PC-3 (cell line): ENCODE results near the gene TPCN2. TPM values are rescaled to one million over a fixed set of nuclear protein-coding genes. Genes with fewer than 3 reads are reported as not detected.
A peak's percentile ranks its signal among the peaks of the same experiment; 100 is the strongest.

ENCODE experiments used
- ATAC-seq: fragments of 200-7000 bp; cut with Tn5 transposase; 2 replicates; pipeline ENCODE4 v1.9.1; 2020; ENCODE audit warnings: mild to moderate bottlenecking, moderate library complexity
- BruUV-seq: library from RNA; stranded (reverse); fragments of 400-500 nt; replicated peaks from 2 replicates; lab custom pipeline; 2021; lab: Mats Ljungman, UMichigan
- CTCF ChIA-PET: fragments of 300-600 bp; sonication (Branson Sonifier 250); formaldehyde crosslinking; loops from one replicate; lab custom pipeline; 2022; ENCODE audit warnings: antibody characterized with exemption; lab: Charles Lee
- POLR2A ChIA-PET: fragments of 300-600 bp; sonication (Branson Sonifier 250); formaldehyde crosslinking; loops from one replicate; lab custom pipeline; 2022; ENCODE audit warnings: antibody characterized with exemption; ENCODE audit not compliant: unreplicated experiment; lab: Charles Lee
- DNase-seq: peaks from one replicate; pipeline ENCODE4 v3.0.0-alpha.2; 2015
- H2AFZ ChIP-seq: fragments of 300-600 bp; sonication (generic); 2 replicates; pipeline ENCODE4 v1.6.0; 2016; ENCODE audit warnings: antibody characterized with exemption, low read length
- H3F3A ChIP-seq: fragments of 300-600 bp; sonication (generic); one replicate; pipeline ENCODE4 v1.6.0; 2017; ENCODE audit warnings: antibody characterized with exemption, low read length, control low read depth, mild to moderate bottlenecking; ENCODE audit not compliant: unreplicated experiment
- H3K27ac ChIP-seq: fragments of 300-600 bp; sonication (generic); 2 replicates; pipeline ENCODE4 v1.5.1; 2016; ENCODE audit warnings: mild to moderate bottlenecking, low read length
- H3K27me3 ChIP-seq: fragments of 300-600 bp; sonication (generic); 2 replicates; pipeline ENCODE4 v1.6.1; 2016; ENCODE audit warnings: low read length, mixed read lengths
- H3K36me3 ChIP-seq: fragments of 300-600 bp; sonication (generic); 2 replicates; pipeline ENCODE4 v1.6.1; 2016; ENCODE audit warnings: low read depth, mixed run types, low read length, mixed read lengths
- H3K4me1 ChIP-seq: fragments of 300-600 bp; sonication (generic); 2 replicates; pipeline ENCODE4 v1.5.1; 2016; ENCODE audit warnings: low read length; ENCODE audit not compliant: insufficient read depth
- H3K4me2 ChIP-seq: fragments of 300-600 bp; sonication (generic); 2 replicates; pipeline ENCODE4 v1.6.0; 2016; ENCODE audit warnings: low read length
- H3K4me3 ChIP-seq: fragments of 300-600 bp; sonication (generic); 2 replicates; pipeline ENCODE4 v1.5.1; 2016; ENCODE audit warnings: mild to moderate bottlenecking, low read length, mixed read lengths
- H3K79me2 ChIP-seq: fragments of 300-600 bp; sonication (generic); 2 replicates; pipeline ENCODE4 v1.6.1; 2017; ENCODE audit warnings: low read length, mixed read lengths
- H3K9ac ChIP-seq: fragments of 300-600 bp; sonication (generic); 2 replicates; pipeline ENCODE4 v1.6.0; 2016; ENCODE audit warnings: mild to moderate bottlenecking, low read length
- H3K9me2 ChIP-seq: fragments of 300-600 bp; sonication (generic); replicated peaks from 2 replicates; pipeline ENCODE4 v1.6.1; 2016; ENCODE audit warnings: mixed run types, low read length, mixed read lengths
- H3K9me3 ChIP-seq: fragments of 300-600 bp; sonication (generic); 2 replicates; pipeline ENCODE4 v1.6.1; 2016; ENCODE audit warnings: low read length, mixed read lengths
- H4K20me1 ChIP-seq: fragments of 300-600 bp; sonication (generic); 2 replicates; pipeline ENCODE4 v1.6.1; 2016; ENCODE audit warnings: low read length, mixed read lengths
- EZH2 ChIP-seq: fragments of 300-600 bp; sonication (generic); IDR thresholded peaks from one replicate; pipeline ENCODE4 v1.6.1; 2017; ENCODE audit warnings: antibody characterized with exemption, mild to moderate bottlenecking, low read length; ENCODE audit not compliant: unreplicated experiment
- EZH2phosphoT487 ChIP-seq: fragments of 300-600 bp; sonication (generic); IDR thresholded peaks from 2 replicates; pipeline ENCODE4 v1.6.1; 2018; ENCODE audit warnings: mild to moderate bottlenecking, antibody characterized with exemption, low read length, borderline replicate concordance
- intact Hi-C: fragments of 100-400 bp; cut with micrococcal nuclease; formaldehyde crosslinking; loops from 2 replicates; pipeline ENCODE4 v1.9.0; 2023
- total RNA-seq: library from RNA; depleted of rRNA; stranded (reverse); fragments of >200 nt; gene quantifications from 2 replicates; pipeline ENCODE4 v1.2.3, GENCODE V29; 2014
- TF ChIP-seq, protein P1 (sequence below): fragments of 300-600 bp; sonication (generic); conservative IDR thresholded peaks from 2 replicates; pipeline ENCODE4 v1.5.1; 2017; ENCODE audit warnings: antibody characterized with exemption, low read depth, mild to moderate bottlenecking, low read length

TPCN2 gene
- total RNA-seq, 1 experiment from 2014 or later = 13.0 TPM

DNA sequence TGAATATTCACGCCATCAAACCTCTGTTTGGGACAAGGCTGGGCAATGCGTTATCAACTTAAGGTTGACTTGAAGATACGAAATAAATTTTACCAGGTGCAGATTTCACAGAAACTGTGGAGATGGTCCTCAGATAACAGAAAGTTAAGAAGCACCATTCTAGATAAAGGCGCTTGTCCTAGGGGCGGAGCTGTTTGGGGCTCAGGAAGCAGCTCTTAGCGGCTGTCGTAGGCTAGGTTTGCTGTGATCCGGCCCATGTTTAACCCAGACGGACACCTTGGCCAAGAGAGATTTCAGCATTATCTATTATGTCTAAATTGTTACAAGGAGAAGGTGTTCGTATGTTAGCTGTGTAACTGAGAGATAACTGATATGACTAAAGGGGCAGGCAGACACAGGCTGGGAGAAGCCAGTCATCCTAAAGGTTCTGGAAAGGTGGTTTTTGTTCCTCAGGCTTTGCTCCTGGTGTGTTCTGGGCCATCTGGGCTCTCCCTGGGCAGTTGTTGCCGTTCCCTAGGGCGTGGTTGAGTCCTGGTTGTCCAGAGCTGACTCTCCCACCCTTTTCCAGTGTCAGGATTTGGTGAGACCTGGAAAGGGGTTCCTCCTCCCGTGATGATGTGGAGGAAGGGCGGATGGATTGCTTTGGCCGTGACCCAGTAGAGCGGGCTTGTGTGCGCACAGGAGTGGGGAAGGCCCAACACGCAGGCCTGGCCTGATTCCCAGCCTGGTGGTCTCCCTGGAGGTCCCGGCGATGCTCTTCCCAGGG is 25.8 kb downstream of the TPCN2 start:
- TF ChIP-seq, protein P1, sequence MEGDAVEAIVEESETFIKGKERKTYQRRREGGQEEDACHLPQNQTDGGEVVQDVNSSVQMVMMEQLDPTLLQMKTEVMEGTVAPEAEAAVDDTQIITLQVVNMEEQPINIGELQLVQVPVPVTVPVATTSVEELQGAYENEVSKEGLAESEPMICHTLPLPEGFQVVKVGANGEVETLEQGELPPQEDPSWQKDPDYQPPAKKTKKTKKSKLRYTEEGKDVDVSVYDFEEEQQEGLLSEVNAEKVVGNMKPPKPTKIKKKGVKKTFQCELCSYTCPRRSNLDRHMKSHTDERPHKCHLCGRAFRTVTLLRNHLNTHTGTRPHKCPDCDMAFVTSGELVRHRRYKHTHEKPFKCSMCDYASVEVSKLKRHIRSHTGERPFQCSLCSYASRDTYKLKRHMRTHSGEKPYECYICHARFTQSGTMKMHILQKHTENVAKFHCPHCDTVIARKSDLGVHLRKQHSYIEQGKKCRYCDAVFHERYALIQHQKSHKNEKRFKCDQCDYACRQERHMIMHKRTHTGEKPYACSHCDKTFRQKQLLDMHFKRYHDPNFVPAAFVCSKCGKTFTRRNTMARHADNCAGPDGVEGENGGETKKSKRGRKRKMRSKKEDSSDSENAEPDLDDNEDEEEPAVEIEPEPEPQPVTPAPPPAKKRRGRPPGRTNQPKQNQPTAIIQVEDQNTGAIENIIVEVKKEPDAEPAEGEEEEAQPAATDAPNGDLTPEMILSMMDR = no peak
- TF ChIP-seq EZH2 (no peak), EZH2phosphoT487 (no peak)
- BruUV-seq = no TSS peak

DNA sequence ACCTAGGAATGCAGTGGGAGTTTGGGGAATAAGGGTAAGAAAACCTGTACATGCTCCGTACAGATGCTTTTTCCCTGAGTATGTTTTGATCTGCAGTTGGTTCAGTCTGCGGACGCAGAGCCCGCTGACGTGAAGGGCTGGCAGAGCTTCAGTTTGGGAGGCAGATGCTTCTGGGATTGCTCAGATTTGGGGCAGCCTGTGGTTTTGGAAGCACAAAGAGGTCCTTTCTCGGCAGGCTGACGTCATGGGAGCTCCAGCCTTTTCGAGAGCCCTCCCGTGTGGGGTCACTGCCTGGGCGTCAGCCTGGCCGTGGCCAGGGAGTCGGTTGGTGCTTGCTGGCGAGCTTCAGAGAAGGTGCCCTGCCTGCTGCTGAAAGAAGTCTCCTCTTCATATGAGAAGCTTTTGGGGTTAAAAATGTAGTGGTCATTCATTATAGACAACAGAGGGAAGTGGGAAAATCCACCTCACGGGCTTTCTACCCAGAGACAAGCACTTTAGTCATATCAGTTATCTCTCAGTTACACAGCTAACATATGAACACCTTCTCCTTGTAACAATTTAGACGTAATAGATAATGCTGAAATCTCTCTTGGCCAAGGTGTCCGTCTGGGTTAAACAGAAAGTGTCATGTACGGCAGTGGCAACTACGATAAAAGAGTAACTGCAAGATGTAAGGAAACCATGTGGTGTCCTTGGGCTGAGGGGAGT is 26.8 kb downstream of the TPCN2 start:
- peak; percentile 8; the same call in 1 of the 2 replicates for ATAC-seq
- TSS peak; percentile 64 for BruUV-seq
- CTCF ChIA-PET = interaction anchor here (0.6 to 0.7 kb wide), 2 partner anchors 143 to 593 kb away, joined by 3 to 8 read pairs; no protein-coding TSS in a partner anchor

More for the DNA sequence above, 25.8 kb downstream of the TPCN2 start:
- intact Hi-C loops = no loop called here
- no peak overlapping the region for H2AFZ ChIP-seq
- H3K9me3 ChIP-seq = no peaks in the 10 kb centered on the region
- H3K4me3 ChIP-seq = no peak overlapping the region
- H3K27ac ChIP-seq = peak overlapping the region; percentile 46
- POLR2A ChIA-PET = no interaction called here
- H3F3A ChIP-seq = no peaks in the 10 kb centered on the region
- DNase-seq (no peak), ATAC-seq (no peak)
- H3K27me3 ChIP-seq = no peaks in the 10 kb centered on the region
- no peaks in the 10 kb centered on the region for H4K20me1 ChIP-seq
- peaks cover 17% of the 10 kb centered on the region for H3K4me1 ChIP-seq
- no peak overlapping the region for H3K4me2 ChIP-seq
- H3K79me2 ChIP-seq = no peaks in the 10 kb centered on the region
- H3K9ac ChIP-seq = peak overlapping the region; percentile 18; the same call in 1 of the 2 replicates
- no peaks in the 10 kb centered on the region for H3K9me2 ChIP-seq
- H3K36me3 ChIP-seq = peaks cover 5% of the 10 kb centered on the region; the same call in 1 of the 2 replicates
- CTCF ChIA-PET = no interaction called here

More for the DNA sequence above, 26.8 kb downstream of the TPCN2 start:
- Histone ChIP-seq H3K9me2 (no peaks in the 10 kb centered on the region), H3K9ac (peak overlapping the region; percentile 49), H3K4me1 (peaks cover 27% of the 10 kb centered on the region), H3F3A (no peaks in the 10 kb centered on the region), H4K20me1 (no peaks in the 10 kb centered on the region), H3K4me2 (0 out of 2 replicates have a peak overlapping the region, but pooled peaks have one; percentile 1), H3K27me3 (no peaks in the 10 kb centered on the region), H3K79me2 (no peaks in the 10 kb centered on the region), H3K9me3 (no peaks in the 10 kb centered on the region), H3K27ac (peak overlapping the region; percentile 77), H2AFZ (no peak overlapping the region), H3K36me3 (peaks cover 5% of the 10 kb centered on the region; the same call in 1 of the 2 replicates), H3K4me3 (no peak overlapping the region)
- peak; percentile 81 for DNase-seq
- TF ChIP-seq, protein P1 = no peak
- TF ChIP-seq EZH2 = no peak
- no peak for TF ChIP-seq EZH2phosphoT487
- POLR2A ChIA-PET = no interaction called here
- intact Hi-C loops = no loop called here
